ENCODE measurements around the gene SPATA13.

The SPATA13 gene

GRCh38 chr13:24168392-24168750 lies 7.9 kb downstream of the SPATA13 start:
- no peak for DNase-seq

- DNase-seq = no peak
These were observed 8.5 kb downstream of the SPATA13 start for GRCh38 chr13:24168979-24169378.

GRCh38 chr13:24172071-24172470 lies 11.6 kb downstream of the SPATA13 start:
- no peak for DNase-seq

- no peak for DNase-seq
These were observed 13.3 kb downstream of the SPATA13 start for GRCh38 chr13:24173795-24174194.

GRCh38 chr13:24175847-24176246 lies 15.3 kb downstream of the SPATA13 start:
- no peak for DNase-seq

- DNase-seq = no peak
These were observed 16.0 kb downstream of the SPATA13 start for GRCh38 chr13:24176351-24177101.

- DNase-seq = no peak
These were observed 18.4 kb downstream of the SPATA13 start for GRCh38 chr13:24178847-24179485.

GRCh38 chr13:24179486-24179850 lies 18.9 kb downstream of the SPATA13 start:
- peak; percentile 52 to 62 for DNase-seq

GRCh38 chr13:24180750-24181377 lies 20.3 kb downstream of the SPATA13 start:
- DNase-seq = no peak

GRCh38 chr13:24181991-24182702 lies 21.6 kb downstream of the SPATA13 start:
- DNase-seq = no peak

- DNase-seq = no peak
These were observed 22.2 kb downstream of the SPATA13 start for GRCh38 chr13:24182703-24183081.

- DNase-seq = no peak
These were observed 23.2 kb downstream of the SPATA13 start for GRCh38 chr13:24183741-24184182.

GRCh38 chr13:24184265-24184841 lies 23.8 kb downstream of the SPATA13 start:
- no peak for DNase-seq

- no peak for DNase-seq
These were observed 24.4 kb downstream of the SPATA13 start for GRCh38 chr13:24184882-24185281.

- DNase-seq = no peak
These were observed 25.2 kb downstream of the SPATA13 start for GRCh38 chr13:24185591-24186232.

- DNase-seq = no peak
These were observed 26.7 kb downstream of the SPATA13 start for GRCh38 chr13:24187185-24187584.

- DNase-seq = no peak
These were observed 31.7 kb downstream of the SPATA13 start for GRCh38 chr13:24192057-24192810.

GRCh38 chr13:24192811-24193162 lies 32.3 kb downstream of the SPATA13 start:
- no peak for DNase-seq

- no peak for DNase-seq
These were observed 33.9 kb downstream of the SPATA13 start for GRCh38 chr13:24194447-24194846.

GRCh38 chr13:24195626-24196025 lies 35.1 kb downstream of the SPATA13 start:
- no peak for DNase-seq

GRCh38 chr13:24196593-24197197 lies 36.2 kb downstream of the SPATA13 start:
- DNase-seq = no peak

GRCh38 chr13:24199016-24199415 lies 38.5 kb downstream of the SPATA13 start:
- no peak for DNase-seq

Data from NCI-H524 (cell line).